RCC 7860 (cell line): ENCODE measurements around the gene STAMBPL1.
"Not testable (repeated sequence)": the region's sequence is repeated elsewhere in the genome, so short reads cannot be mapped to it uniquely, and the experiment has no call there.

Experiments used
- DNase-seq: peaks from one replicate; pipeline ENCODE4 v3.0.0-alpha.2; 2015; ENCODE audit warnings: low spot score
- FAIRE-seq: peaks from 2 replicates; lab custom pipeline; 2012; peaks lifted over from hg19 to GRCh38; lab: Jason Lieb, UNC

Gene STAMBPL1

DNA sequence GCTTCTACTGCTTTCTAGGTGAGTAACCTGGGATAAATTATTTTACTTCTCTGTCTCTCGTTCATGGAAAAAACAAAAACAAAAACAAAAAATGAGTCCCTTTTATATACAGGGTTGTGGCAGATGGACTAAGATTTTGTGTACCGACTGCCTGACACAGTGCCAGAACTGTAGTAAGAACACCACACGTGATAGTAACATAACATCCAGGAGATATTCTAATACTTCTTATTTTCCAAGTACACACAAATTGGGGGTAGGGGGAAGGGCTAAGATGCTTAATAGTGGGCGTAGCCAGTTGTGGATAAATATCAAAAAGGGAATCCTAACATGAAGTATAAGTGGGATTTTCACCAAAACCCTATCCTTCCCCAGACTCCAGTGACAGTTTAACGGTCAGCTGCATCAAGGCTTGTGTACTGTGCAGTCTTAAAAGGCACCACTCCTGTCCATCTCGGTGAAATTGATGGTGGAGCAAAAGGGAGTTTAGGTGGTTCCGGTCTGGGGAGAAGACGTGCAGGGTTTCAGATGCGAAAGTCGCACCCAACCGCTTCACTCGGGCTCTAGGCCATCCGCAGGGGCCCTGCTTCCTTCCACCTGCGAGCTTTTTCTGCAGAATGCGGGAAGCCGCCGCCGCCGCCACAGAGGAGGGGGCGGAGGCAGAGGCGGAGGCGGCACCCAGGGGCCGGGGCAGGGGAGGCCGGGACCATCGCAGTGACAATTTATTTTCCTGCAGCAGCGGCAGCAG is at the start of gene STAMBPL1:
TSS of gene STAMBPL1 (plus strand) at position 712 of the 748 bp plus-strand sequence. CDS start 21,464 bp downstream, outside the sequence.
- no peak for FAIRE-seq

DNA sequence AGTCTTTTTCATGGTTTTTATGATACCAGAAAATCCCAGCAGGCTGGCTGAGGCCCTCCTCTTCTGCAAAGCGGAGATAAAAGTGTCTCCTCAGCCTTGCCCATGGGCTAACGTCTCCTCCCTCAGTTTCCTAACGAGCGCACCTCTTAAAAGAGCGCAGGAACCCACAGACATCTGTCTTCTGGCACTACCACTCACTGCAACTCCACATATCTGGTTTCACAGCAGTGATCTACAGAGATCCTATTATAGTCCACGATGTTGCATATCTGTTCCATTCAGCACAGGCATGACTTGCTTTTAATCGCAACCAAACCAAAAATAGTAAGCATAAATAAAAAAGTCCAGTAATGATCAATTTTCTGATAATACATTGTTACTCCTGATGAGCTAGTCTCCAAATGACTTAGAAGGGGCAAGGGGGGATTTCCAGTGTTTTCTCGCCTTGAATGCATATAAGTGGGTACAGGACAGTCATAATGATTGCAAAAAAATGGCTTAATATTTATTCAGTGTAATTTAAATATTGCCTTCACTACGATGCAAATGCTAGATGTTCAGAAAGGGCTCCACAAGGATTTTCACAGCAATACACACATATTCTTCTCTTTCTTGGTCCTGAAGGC is 49.3 kb upstream of the STAMBPL1 start:
- DNase-seq (no peak), FAIRE-seq (no peak)

More for the DNA sequence above, at the start of gene STAMBPL1:
- no peak for DNase-seq

GRCh38 chr10:88831709-88832108 is 48.3 kb upstream of the STAMBPL1 start:
- DNase-seq: no peak

GRCh38 chr10:88832376-88832775 is 47.7 kb upstream of the STAMBPL1 start:
- FAIRE-seq: peak; percentile 35
- DNase-seq: no peak

More at GRCh38 chr10:88831709-88832108, 48.3 kb upstream of the STAMBPL1 start:
- FAIRE-seq: no peak

- FAIRE-seq (no peak), DNase-seq (no peak)
These were observed 46.9 kb upstream of the STAMBPL1 start for GRCh38 chr10:88833156-88833555.

GRCh38 chr10:88833723-88834122 is 46.3 kb upstream of the STAMBPL1 start:
- no peak for FAIRE-seq

DNA sequence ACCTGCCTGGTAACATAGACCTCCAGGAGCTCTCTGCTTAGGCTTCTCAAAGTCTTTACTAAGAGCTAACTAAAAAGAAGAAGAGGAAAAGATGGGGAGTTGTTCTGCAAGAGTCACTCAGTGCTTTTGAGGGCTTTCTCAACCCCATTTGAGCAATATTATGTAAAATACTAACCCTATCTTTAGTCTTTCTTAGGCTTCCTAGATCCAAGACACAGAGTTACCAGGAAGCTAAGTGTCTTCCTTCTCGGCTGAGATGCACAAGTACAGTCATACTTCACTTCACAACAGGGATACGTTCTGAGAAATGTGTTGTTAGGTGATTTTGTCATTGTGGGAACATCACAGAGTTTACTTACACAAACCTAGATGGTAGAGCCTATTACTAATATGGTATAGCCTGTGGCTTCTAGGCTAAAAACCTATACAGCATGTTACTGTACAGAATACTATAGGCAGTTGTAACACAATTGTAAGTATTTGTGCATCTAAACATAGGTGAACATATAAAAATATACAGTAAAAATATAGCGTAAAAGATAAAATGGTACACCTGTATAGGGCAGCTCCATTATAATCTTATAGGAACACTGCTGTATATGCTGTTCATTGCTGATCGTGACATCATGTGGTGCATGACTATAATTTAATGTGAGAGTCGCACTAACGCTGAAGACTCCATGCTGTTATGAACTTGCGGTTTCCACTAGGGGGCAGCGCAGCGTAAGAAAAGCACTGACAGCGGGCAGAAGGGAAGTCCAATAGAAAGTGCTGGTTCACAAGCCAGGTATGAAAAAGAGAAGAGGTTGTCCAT is 44.7 kb upstream of the STAMBPL1 start:
- DNase-seq: peak; percentile 74
- FAIRE-seq: peak; percentile 83

More at GRCh38 chr10:88833723-88834122, 46.3 kb upstream of the STAMBPL1 start:
- DNase-seq: no peak

DNA sequence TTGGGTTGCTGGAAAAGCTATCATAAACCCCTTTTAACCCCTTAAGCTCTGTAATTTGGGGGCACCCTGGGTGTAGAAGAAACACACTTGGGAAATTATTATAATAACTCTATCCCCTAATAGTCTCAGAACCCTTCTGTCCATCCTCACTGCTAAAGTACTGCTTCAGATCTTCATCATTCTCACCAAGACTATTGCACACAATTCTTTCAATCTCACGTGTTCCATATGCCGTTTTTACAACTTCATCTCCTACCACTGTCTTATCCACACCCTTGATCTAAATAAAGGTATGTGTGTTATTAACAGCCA is 44.2 kb upstream of the STAMBPL1 start:
- no peak for FAIRE-seq
- no peak for DNase-seq

GRCh38 chr10:88837632-88838031 is 42.4 kb upstream of the STAMBPL1 start:
- FAIRE-seq: not testable (repeated sequence)

DNA sequence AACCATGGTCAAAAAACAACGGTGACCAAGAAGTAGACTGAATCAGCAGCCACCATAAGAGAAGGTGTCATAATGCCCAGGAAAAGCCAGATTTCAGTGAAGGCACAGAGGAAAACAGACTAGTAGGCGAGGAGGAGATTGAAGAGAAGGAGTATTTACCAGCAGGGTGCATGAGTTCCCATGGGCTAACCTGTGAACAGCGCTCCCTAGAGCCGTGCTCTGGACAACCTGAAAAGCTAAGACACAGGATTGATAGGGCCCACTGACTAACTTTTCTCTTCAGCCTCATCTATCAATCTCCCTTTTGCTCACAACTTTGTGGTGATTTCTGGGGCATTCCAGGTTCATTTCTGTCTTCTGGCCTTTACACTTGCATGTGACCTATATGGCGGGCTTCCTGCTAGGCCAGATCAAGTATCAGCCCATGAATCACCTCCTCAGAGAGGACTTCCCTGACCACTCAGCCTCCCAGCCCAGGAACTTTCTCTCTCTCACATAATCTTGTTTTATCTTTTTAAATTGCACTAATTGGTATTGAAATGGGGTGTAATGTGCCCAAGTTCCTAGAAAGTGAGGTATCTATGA is 41.2 kb upstream of the STAMBPL1 start:
- DNase-seq: no peak
- no peak for FAIRE-seq

More at GRCh38 chr10:88837632-88838031, 42.4 kb upstream of the STAMBPL1 start:
- not testable (repeated sequence) for DNase-seq

DNA sequence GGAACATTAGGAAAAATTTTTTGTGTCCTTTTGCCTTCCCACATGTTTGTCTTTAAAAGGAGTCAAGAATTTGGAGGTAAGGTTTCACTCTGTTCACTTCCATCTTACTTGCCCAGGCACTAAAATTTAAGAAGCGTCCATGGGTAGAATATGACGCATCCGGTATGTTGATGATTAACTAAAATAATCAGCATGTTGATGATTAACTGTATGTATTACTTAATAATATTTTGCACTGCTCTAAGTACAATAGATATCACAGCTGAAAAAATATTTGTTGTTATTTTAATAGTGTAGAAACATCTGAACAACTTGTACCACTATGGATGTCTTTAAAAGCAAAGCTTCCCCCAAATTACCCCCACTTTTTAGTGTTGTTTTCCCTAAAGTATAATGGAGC is 39.9 kb upstream of the STAMBPL1 start:
- FAIRE-seq: no peak
- DNase-seq: no peak

GRCh38 chr10:88840881-88841280 is 39.2 kb upstream of the STAMBPL1 start:
- no peak for FAIRE-seq
- DNase-seq: no peak

- FAIRE-seq: no peak
These were observed 38.5 kb upstream of the STAMBPL1 start for GRCh38 chr10:88841316-88842111.

DNA sequence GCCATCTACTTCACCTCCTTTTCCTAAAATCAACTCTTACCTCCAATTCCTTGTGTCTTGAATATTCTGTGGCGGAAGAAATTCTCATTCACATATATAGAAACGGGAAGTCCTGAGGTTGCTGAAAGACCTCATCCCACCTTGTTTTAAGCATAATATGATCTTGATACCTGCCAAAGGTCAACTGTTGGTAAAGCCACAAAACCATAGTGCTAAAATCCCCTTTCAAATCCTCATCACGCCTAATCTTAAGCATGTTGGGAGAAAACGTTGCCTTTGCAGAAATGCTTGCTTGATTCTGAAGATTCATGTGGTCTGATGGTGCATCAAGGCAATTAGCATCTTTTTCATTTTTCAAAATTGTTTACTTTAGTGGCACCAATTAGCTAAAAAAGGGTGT is 36.9 kb upstream of the STAMBPL1 start:
- DNase-seq (no peak), FAIRE-seq (no peak)

More at GRCh38 chr10:88841316-88842111, 38.5 kb upstream of the STAMBPL1 start:
- no peak for DNase-seq

DNA sequence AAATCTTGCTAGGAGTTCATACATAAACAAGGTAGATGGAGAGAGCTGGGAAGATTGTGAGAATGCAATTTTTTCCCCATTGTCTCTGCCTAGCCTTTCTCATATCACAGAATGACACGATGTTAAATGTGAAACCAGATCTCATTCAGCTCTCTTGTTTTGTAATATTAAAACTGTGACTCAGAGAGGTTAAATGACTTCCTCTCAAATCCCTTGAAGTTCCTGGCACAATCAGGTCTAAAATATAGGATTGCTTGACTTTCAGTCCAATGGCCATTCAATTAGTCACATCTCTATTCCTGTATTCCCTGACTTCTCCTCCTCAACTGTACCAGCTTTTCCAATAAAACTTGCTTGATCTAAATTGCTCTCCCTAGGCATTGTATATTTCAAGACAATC is 31.5 kb upstream of the STAMBPL1 start:
- peak; percentile 59 for DNase-seq

GRCh38 chr10:88849234-88849633 is 30.8 kb upstream of the STAMBPL1 start:
- FAIRE-seq (no peak), DNase-seq (no peak)

More for the DNA sequence above, 31.5 kb upstream of the STAMBPL1 start:
- FAIRE-seq: peak; percentile 85

- DNase-seq (no peak), FAIRE-seq (no peak)
These were observed 29.3 kb upstream of the STAMBPL1 start for GRCh38 chr10:88850712-88851111.

- FAIRE-seq: peak; percentile 57
- DNase-seq: peak; percentile 41
These were observed 28.3 kb upstream of the STAMBPL1 start, which contains the start of gene ANKRD22 for GRCh38 chr10:88851706-88852105. ANKRD22 (minus strand) TSS chr10:88851844; CDS start chr10:88851607, 237 bp downstream.

GRCh38 chr10:88852327-88852726 is 27.7 kb upstream of the STAMBPL1 start:
- FAIRE-seq (no peak), DNase-seq (no peak)
